MM.1S (cell line): ENCODE measurements around the gene ZFPL1.

Experiments
- CTCF ChIP-seq: fragments of 300-600 bp; sonication (generic); IDR thresholded peaks from 2 replicates; pipeline ENCODE4 v1.5.1; 2016; ENCODE audit warnings: antibody characterized with exemption, low read length, mixed read lengths
- EZH2 ChIP-seq: fragments of 300-600 bp; sonication (generic); optimal IDR thresholded peaks from 2 replicates; pipeline ENCODE3; 2017; ENCODE audit warnings: low read depth, mild to moderate bottlenecking, antibody characterized with exemption, low read length, mixed read lengths
- EZH2phosphoT487 ChIP-seq: fragments of 300-600 bp; sonication (generic); IDR thresholded peaks from 2 replicates; pipeline ENCODE4 v1.6.1; 2018; ENCODE audit warnings: antibody characterized with exemption, low read length

DNA sequence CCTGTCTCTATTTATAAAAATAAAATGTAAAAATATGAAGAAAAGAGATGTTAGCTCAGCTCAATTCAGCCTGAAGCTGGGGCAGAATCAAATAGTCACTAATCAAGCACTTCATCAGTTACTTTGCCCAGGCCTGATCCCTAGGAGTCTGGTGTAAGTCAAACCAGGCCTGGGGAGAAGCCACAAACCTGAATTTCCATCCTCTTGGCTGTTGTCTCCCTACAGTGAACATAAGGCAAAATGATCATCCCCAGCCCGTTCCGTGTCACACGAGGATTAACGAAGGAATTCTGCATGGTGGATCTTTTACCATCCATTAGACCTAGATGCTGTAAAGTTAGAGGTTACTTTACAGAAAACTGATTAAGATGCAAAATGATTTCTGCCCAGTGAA lies 19.2 kb upstream of the ZFPL1 start:
- TF ChIP-seq CTCF, result no peak
- TF ChIP-seq EZH2, result no peak
- no peak for TF ChIP-seq EZH2phosphoT487
